ENCODE results near the gene VWF.

Gene VWF

DNA sequence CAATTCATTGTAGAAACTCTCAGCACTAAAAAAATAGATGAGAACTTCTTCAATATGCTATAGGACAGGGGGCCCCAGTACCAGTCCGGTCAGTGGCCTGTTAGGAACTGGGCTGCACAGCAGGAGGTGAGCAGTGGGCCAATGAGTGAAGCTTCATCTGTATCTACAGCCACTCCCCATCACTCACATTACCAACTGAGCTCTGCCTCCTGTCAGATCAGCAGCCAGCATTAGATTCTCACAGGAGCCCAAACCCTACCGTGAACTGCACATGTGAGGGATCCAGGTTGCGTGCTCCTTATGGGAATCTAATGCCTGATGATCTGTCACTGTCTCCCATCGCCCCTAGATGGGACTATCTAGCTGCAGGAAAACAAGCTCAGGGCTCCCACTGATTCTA, 163.7 kb downstream of the VWF start:
- no peak for FAIRE-seq

GRCh38 chr12:5956987-5957386, 167.5 kb downstream of the VWF start:
- DNase-seq (ENCODE audit: low spot score) (no peak), FAIRE-seq (no peak)

More for the DNA sequence above, 163.7 kb downstream of the VWF start:
- DNase-seq (ENCODE audit: low spot score), result no peak

DNA sequence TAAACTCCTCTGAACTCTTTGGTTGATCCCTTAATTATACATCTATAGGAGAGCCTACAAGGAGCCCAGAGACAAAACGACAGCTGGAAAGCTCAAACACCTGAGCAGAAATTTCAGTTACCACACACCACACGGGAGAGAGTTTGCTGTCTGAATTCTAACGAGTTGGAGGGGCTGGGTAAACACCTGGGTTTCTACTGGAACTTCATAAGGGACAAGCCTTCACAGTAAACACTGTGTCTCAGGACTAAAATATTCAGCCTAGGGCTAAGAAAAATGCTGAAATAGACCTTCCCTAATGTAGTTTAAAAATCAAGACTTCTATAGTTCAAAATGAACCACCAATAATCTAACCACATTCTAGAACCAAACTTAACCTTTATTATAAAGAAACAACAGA, 169.8 kb downstream of the VWF start:
- FAIRE-seq (no peak), DNase-seq (ENCODE audit: low spot score) (no peak)

DNA sequence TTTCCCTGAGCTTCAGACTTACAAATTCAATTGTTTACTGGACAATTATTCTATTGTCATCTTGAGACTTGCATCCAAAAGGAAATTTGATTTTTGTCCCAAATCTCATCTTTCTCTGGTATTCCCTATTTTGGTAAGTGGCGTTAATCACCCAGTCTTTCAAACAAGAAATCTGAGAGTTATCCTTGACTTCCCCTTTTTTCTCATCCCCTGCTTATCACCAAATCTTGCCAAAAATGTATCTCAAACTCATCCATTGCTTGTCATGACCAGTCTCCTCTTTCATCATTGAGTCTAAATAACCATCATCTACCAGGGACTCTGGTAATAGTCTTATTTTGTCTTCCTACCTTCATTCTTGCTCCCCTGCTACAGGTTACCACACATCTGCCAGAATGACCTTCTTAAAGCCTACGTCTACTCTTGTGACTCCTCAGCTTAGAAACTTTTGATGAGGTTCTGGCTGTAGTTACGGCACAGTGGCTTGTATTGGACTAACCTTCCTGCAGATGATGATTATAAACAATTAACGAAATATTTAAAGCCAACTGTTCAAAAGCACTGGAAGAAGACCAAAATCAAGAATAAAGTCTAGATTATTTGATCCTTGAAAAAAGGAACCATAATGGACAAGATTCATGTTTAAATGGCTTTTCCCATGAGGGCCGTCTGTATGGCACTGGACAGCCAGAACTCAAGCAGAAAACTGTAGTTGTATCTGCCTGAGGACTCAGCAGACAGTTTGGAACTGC, 170.5 kb downstream of the VWF start:
- DNase-seq (ENCODE audit: low spot score) (no peak), FAIRE-seq (no peak)

DNA sequence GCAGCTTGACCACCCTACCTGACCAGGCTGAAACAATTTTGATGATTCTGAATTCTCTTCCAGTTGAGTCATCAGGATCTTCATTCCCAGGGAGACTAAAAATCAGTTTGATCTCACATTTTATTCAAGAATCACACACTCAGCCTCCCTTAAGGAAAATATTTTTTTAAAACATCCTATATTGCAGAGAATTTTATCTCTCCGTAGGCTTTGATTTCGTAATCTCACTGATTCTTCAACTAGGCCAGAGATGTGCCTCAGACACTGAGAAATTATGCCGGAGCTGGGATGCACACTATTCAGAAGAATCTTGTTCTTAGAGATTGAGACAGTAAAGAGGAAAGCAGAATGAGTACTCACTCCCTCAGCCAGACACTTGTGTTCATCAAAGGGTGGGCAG, 172.4 kb downstream of the VWF start:
- DNase-seq (ENCODE audit: low spot score), result no peak
- no peak for FAIRE-seq

DNA sequence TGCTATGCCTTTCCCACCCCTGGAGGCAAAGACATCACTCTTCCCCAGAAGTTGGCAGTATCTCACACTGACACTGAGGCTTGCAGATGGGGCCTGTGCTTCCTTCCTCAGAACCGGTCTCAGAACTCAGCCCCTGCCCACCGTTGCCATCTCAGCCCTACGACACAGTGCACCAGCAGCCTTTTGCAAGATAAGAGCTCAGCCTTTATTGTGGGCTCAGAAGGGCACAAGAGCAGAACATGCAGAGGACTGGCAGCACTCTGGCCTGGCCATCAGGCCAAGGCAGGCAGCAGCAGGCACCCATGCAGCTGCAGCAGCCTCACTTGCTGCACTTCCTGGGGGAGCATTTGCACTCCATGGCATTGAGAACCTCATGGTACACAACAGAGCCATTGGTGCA, 175.8 kb downstream of the VWF start:
- FAIRE-seq, result no peak
- DNase-seq (ENCODE audit: low spot score), result no peak

GRCh38 chr12:5947006-5947405, 177.5 kb downstream of the VWF start:
- DNase-seq (ENCODE audit: low spot score), result no peak
- FAIRE-seq, result no peak

DNA sequence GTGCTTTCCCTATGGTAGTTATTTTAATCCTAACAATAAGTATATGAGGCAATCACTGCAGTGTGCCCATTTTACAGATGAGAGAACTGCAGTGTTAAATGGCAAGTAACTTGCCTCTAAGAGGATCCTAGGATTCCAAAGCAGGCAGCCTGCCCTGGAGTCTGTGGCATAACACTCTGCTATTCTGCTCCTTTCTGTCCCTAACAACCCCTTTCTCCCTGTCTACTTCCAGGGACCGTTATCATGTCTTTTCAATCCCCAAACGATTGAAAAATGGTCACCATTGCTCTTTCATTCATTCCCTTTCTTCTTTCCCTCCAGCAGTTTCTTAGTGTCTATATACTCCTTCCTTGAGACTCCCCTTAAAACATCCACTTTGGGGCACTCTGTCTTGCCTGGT, 178.1 kb downstream of the VWF start:
- FAIRE-seq, result no peak

GRCh38 chr12:5945071-5946008, 179.1 kb downstream of the VWF start, which contains the start of gene ANO2:
Gene ANO2 (minus strand): TSS chr12:5945259. CDS start chr12:5945217, 42 bp downstream.
- no peak for FAIRE-seq
- no peak for DNase-seq (ENCODE audit: low spot score)

More for the DNA sequence above, 178.1 kb downstream of the VWF start:
- DNase-seq (ENCODE audit: low spot score), result no peak

DNA sequence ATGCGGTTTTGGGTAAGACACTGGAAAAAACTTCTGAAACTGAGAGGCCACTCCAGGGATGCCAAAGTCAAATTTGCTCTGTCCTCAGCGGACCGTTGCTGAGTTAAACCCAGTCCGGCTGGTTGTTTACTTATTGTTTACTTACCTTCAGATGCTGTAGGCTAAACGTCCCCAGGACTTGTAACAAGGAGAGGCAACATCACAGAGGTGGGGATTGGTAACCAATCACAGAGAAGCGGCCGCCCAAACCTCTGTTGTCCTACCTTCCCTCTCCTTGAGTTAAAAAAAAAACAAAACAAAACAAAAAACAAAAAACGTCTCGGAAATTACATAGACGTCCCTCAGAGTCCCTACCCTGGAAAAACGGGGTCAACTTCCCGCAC, 179.8 kb downstream of the VWF start:
- DNase-seq (ENCODE audit: low spot score) (no peak), FAIRE-seq (no peak)

- DNase-seq (ENCODE audit: low spot score) (no peak), FAIRE-seq (no peak)
These were observed 180.4 kb downstream of the VWF start for GRCh38 chr12:5944053-5944452.

DNA sequence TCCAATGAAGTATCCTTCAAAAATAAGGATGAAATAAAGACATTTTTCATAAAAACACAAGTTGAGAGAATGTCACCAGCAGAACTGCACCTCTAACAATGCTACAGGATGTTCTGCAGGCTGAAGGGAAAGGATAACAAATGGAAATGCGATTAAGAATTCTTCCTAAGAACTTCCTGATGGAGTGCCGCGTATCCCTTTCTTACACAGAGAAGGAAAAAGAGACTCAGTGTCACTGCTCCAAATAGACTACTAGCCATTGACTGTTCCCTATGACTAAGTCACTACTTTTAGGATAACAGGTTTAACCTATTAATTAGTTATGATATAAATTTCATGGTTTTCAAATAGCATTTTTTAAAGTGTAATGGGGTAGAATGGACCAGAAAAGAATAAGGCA, 182.6 kb downstream of the VWF start:
- no peak for FAIRE-seq
- no peak for DNase-seq (ENCODE audit: low spot score)

DNA sequence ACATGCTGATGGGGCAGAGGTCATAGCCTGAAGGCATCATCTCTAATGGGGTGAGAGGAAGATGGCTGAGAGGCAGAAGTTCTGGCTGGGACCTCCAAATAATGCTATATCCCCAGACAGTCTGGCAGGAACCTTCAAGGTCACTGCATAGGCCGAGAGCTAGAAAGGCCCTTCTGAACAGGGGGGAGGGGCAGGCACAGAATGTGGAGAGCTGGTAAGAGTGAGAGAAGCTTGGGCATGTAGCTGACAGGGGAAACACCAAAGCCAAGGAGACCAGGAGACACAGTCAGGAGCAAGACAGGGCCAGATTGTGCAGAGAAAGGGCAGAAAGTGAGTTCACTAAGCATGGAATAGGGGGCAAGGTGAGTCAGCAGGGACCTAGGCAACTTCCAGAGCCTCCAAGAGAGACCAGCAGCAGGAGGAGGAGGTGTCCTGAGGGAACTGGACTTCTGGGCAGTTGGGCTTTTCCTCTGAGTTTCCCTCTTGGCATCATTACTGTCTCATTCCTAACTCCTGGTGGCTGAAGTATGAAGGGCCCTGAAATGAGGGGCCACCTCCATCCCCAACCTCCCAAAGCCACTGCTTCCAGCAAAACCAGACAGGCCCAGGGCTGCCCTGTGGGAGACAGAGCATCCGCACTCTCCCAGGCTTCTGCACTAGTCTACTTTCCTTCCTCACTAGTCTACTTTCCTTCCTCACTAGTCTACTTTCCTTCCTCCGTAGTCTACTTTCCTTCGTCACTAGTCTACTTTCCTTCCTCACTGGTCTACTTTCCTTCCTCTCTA, 196.5 kb downstream of the VWF start:
- DNase-seq (ENCODE audit: low spot score) (no peak), FAIRE-seq (no peak)

DNA sequence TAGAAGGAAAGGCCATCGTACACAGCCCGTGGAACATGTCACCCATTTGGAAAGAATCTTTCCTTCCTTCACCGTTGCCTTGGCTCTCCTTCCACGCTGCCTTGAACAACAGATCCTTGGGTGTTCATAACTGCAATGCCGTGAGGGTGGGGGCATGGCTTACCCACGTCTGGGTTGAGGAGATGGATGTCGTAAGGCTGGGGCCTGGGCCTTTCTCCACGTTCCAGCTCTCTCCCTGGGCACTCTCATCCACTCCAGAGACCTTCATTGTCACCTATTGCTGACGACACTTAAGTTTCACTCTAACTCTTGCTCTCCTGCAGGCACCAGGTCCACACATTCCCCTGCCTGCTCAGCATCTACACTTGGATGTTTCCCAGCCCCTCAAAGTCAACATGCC, 198.8 kb downstream of the VWF start:
- DNase-seq (ENCODE audit: low spot score) (no peak), FAIRE-seq (no peak)

- DNase-seq (ENCODE audit: low spot score), result no peak
- FAIRE-seq, result no peak
These were observed 200.1 kb downstream of the VWF start for GRCh38 chr12:5924342-5924741.

GRCh38 chr12:5923751-5924150, 200.7 kb downstream of the VWF start:
- FAIRE-seq (no peak), DNase-seq (ENCODE audit: low spot score) (no peak)

DNA sequence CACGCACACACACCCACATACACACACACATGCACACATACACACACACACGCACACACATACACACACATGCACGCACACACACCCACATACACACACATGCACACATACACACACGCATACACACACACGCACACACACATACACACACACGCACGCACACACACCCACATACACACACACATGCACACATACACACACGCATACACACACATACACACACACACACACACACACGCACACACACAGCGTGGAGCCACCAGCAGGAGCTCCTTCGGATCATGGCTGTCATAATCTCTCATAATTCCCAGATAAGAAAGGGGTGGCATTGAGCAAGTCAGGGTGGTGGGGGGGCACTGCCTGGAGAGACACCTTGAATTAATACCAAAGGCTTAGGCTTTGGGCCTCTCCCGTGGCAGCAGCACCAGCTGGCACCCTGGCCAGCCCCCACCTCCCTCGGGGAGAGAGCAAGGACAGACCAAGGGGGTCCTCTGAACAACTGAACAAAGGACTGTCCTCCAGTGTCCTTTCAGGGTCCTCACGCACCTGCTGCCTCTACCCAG, 201.3 kb downstream of the VWF start:
- no peak for DNase-seq (ENCODE audit: low spot score)
- FAIRE-seq, result no peak

- no peak for FAIRE-seq
- no peak for DNase-seq (ENCODE audit: low spot score)
These were observed 202.2 kb downstream of the VWF start for GRCh38 chr12:5921966-5922899.

- no peak for DNase-seq (ENCODE audit: low spot score)
- no peak for FAIRE-seq
These were observed 203.2 kb downstream of the VWF start for GRCh38 chr12:5921027-5921909.
